GM12864 (cell line): ENCODE data around the gene PLCH1.
"Not testable (repeated sequence)": the region's sequence is repeated elsewhere in the genome, so short reads cannot be mapped to it uniquely, and the experiment has no call there.

Experiments used
- DNase-seq: peaks from one replicate; pipeline ENCODE4 v3.0.0-alpha.2; 2011; ENCODE audit warnings: low read depth
- H3K4me3 ChIP-seq: 2 replicates; pipeline ENCODE4 v1.5.1; 2011; ENCODE audit warnings: mild to moderate bottlenecking, low read depth, low read length, control low read depth
- TF ChIP-seq, protein P1 (sequence below): IDR thresholded peaks from 2 replicates; pipeline ENCODE4 v1.5.1; 2011; ENCODE audit warnings: low read depth, mild to moderate bottlenecking, moderate library complexity, low read length, control low read depth, inconsistent platforms; ENCODE audit errors: missing control alignments

Gene PLCH1

DNA sequence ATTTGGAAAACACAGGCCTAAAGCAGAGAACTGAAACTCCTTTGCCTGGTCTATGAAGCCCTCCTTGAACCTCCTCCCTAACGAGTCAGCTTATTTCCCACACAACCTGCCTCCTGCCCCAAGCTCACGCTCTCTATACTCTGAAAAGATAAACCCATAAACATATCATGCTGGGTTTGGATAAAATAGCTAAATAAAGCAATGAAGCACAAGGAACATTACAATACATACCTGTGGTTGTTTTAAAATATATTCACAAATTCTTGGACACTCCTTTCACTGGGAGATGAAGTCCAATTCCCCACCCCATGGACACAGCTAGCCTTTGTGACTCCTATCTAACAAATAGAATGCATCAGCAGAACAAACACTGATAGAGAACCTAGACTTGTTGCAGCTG, 98.2 kb downstream of the PLCH1 start:
- no peak overlapping the region for H3K4me3 ChIP-seq
- no peak for DNase-seq
- TF ChIP-seq, protein P1, sequence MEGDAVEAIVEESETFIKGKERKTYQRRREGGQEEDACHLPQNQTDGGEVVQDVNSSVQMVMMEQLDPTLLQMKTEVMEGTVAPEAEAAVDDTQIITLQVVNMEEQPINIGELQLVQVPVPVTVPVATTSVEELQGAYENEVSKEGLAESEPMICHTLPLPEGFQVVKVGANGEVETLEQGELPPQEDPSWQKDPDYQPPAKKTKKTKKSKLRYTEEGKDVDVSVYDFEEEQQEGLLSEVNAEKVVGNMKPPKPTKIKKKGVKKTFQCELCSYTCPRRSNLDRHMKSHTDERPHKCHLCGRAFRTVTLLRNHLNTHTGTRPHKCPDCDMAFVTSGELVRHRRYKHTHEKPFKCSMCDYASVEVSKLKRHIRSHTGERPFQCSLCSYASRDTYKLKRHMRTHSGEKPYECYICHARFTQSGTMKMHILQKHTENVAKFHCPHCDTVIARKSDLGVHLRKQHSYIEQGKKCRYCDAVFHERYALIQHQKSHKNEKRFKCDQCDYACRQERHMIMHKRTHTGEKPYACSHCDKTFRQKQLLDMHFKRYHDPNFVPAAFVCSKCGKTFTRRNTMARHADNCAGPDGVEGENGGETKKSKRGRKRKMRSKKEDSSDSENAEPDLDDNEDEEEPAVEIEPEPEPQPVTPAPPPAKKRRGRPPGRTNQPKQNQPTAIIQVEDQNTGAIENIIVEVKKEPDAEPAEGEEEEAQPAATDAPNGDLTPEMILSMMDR = no peak

DNA sequence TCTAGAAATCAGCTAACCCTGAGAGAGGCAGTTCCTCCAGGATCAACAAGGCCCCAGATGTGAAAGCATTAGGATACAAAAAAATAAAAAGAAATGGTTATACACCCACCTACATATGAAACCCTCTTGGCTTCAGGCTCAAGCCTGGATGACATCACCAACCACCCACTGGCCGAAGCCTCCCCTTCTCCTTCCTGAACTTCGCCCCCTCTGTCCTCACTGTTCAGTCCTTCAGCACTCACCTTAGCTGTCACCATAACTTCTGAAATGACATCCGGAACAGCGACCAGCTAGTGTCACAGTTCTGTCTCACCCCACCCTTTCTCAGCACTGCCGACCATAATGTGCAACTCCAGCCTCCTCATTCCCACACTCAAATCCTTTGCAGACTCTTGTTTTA, 98.7 kb downstream of the PLCH1 start:
- TF ChIP-seq, protein P1 = no peak
- no peak overlapping the region for H3K4me3 ChIP-seq
- DNase-seq = no peak

DNA sequence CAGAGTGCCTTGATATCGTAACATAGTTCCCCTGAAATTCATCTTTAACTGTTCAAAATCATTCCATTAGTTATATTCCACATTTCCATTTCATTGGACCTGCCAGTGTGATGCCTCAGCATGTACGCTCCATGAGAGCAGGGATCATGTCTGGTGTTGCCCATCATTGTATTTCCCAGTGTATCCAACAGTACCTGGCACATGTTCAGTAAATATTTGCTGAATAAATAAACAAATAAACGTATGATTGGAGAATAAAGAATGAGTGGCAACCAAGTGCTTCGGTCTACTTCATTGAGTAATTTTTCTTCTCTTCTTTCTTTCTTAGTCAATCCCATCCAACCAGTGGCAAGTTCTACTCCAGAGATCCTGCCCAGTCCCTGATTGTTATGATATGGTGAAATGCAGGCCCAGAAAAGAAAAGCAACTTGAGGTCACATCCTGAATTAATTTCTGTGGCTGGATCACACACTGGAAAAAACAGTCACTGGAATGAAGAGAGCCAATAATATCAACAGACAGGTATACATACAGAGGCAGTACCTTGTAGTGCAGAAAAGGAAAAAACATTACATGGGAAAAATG, 101.2 kb downstream of the PLCH1 start:
- no peak for DNase-seq
- TF ChIP-seq, protein P1 = no peak
- H3K4me3 ChIP-seq = no peak overlapping the region

DNA sequence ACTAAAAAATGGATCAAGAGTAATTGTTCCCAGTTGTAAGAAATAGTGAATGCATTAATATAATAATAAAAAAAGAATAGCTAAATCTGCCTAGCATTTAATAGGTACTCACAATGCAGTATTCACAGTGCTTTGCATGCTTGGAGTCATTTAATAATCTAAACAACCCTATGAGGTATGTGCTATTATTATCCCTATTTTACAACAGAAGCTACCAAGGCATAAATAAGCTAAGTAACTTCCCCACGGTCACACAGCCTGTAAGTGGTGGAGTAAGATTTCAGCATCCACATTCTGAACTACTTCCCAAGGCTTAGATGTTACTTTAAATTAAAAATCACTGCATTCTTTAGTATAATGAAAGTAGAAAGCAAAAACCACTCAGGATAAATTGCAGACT, 102.9 kb downstream of the PLCH1 start:
- DNase-seq = no peak
- TF ChIP-seq, protein P1 = no peak

DNA sequence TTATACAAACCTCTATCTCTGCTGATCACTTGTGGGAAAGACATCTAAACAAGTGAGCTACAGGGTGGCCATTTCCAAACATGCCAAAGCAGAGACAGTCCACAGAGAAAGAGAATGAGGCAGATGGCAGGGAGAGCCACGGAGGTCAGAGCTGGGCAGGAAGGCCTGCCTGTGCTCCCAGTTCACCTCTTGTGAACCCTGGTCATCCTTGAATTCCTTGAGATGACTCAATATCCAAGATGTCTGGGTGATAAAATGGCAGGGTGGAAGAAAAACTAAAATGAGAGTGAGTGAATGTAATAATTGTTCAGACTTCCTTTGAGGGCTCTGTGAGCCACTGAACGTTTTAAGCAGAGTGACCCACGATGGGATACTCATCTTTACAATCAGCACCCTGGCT, 104.8 kb downstream of the PLCH1 start:
- DNase-seq = no peak
- TF ChIP-seq, protein P1 = no peak
- H3K4me3 ChIP-seq = no peak overlapping the region

More for the DNA sequence above, 102.9 kb downstream of the PLCH1 start:
- no peak overlapping the region for H3K4me3 ChIP-seq

DNA sequence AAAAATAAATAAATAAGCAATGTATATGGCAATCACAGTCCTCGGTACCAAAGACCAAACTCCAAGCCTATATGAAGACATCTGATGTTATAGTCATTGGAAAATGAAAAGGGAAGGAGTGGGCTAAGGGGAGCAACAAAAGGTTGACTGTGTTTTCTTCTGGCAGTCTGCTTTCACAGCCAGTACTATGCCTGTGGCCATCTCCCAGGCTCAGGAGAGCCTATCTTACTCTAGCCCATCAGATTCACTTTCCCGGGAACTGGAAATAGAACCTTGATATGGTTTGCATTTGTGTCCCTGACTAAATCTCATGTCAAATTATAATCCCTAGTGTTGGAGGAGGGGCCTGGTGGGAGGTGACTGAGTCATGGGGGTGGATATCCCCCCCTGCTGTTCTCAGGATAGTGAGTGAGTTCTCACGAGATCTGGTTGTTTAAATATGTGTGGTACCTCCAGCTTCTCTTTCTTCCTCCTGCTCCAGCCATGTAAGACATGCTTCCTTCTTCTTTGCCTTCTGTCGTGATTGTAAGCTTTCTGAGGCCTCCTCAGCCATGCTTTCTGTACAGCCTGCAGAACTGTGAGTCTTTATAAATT, 105.3 kb downstream of the PLCH1 start:
- DNase-seq = no peak
- H3K4me3 ChIP-seq = no peak overlapping the region
- TF ChIP-seq, protein P1 = no peak

DNA sequence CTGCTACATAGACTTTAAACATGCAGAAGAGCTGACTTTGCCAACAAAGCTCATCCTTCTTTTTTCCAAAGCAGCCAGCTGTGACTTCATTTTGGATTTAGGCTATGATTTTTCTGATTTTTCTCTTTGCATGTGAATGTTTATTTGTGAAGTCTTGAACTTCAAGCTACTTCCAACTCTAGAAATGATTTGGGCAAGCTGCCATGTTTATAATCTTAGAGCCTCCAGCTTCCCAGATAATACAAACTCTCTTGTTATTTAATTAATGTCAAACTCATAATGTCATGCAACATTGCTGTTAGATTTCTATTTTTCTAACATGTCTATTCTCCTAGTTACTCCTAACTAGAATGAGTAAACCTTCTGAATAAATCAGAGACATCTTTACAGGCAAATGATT, 106.4 kb downstream of the PLCH1 start:
- not testable (repeated sequence) for H3K4me3 ChIP-seq, DNase-seq
